SHP77 (cell line): ENCODE results near the gene EMX1.
"Not testable (repeated sequence)": the region's sequence is repeated elsewhere in the genome, so short reads cannot be mapped to it uniquely, and the experiment has no call there.

Experiments
- DNase-seq, 2 experiments: peaks; one replicate each; lab custom pipeline; 2025; lab: John Stamatoyannopoulos, UW

Gene EMX1

DNA sequence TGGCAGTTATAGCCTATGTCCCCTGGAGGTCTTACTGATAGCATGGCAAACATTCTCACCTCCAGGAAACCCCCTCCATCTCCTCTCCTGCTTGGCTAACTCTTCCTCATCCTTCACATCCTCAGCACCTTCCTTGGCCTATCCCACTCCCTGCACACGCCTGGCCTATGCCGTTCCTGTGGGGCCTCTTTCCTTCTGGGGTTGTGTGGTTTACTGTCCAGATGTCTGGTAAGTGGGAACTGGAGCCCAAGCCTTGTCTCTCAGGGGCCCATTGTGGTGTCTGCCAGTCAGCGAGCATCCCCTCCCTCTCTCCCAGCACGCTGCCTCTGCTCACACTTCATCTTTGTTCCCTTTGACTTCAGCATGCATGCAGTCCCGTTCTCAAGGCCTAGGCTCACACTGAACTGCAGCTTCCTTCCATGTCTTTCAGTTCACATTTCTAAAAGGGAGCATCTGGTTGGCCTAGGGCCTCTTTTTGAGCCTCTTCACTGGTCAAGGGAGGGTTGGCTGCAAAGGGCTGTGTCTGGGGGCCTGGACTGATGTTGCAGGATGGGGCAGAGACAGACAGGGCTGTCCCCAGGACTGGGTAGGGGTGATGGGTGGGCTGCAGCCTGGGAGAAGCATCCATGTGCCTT is 17.0 kb upstream of the EMX1 start:
- no peak for DNase-seq

DNA sequence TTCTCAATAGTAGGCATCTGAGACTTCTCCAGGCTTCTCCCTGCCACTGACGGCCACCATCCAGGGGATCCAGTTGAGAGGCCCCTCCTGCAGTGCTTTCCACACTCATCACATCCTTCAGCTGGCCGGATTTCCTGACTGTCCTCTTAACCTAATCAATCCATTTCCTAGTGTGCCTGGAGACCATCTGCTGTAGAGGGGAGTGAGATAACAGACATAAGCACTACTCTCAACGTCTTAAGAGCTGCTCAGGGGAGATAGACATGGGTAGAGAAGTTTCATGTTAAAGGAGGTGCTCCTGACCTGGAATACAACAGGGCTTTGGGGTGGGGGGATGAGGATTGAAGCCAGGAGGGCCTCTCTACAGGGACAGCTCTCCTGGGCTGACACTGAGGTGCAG is 15.9 kb upstream of the EMX1 start:
- no peak for DNase-seq

DNA sequence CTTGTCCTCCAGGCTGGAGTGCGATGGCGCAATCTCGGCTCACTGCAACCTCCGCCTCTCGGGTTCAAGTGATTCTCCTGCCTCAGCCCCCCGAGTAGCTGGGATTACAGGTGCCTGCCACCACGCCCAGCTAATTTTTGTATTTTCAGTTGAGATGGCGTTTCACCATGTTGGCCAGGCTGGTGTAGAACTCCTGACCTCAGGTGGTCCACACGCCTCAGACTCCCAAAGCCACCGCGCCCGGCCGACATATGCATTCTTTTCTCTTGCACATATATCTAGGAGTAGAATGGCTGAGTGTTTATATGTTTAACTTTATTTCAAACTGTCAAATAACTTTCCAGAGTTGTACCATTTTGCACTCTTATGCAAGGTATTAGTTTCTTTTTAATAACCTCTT is 9.9 kb upstream of the EMX1 start:
- DNase-seq, result not testable (repeated sequence)

DNA sequence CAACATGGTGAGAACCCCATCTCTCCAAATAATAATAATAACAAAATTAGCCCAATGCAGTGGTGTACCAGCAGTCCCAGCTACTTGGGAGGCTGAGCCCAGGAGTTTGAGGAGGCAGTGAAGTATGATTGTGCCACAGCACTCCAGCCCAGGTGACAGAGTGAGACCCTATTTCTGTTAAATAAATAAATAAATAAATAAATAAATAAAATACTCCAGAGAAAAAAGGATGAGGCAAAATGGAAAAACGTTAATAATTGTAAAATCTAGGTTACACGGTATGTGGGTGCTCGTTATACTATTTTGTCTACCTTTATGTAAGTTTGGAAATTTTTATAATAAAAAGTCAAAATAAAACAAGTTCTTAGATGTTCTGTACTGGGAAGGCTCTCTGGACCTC is 8.6 kb upstream of the EMX1 start:
- no peak for DNase-seq

DNA sequence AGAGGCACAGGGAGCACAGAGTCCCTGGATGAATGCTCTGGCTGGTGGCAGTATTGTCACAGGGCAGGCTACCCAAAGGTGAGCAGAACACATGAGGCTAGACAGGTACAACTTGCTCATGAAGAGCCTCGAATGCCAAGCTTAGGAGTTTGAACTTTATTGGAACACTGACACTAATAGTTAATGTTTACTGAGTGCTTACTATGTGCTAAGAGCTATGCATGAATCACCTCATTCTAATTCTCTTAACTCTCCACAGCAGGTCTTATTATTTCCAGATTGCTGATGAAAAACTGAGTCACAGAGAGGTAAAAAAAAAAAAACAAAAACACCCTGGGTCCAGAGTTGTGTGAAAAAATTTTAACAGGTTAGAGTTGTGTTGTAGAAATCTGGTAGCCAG is 6.1 kb upstream of the EMX1 start:
- DNase-seq, result no peak

DNA sequence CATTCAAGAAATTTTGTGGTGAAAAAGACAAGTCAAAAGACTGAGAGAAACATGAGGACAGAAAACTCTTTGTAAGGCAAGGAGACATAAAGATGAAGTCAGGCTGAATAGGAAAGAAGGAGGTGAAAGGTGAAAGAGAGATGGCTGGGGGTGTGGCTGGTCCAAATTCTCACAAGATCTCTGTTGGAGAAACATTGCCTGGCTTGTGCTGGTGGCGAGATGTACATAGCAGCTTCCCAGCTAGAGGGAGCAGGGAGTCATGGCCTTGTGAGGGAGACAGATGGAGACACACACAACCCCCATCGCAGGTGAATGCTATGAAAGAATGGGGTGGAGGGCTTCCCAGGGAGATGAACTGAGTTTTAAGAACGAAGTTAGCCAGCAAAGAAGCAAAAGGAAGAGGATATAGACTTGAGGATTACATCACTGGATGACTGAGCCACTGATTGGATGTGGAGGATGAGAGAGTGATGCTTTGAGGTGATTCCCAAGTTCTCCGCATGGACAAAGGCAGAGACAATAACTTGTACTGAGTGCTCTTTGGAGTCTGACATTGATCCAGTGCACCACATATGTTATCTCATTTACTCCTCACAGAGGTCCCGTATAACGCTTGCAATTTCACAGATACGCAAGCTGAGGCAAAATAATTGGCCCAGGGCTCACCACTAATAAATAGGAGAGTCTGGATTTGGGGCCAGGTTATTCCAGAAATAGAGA is 3.7 kb upstream of the EMX1 start:
- no peak for DNase-seq

DNA sequence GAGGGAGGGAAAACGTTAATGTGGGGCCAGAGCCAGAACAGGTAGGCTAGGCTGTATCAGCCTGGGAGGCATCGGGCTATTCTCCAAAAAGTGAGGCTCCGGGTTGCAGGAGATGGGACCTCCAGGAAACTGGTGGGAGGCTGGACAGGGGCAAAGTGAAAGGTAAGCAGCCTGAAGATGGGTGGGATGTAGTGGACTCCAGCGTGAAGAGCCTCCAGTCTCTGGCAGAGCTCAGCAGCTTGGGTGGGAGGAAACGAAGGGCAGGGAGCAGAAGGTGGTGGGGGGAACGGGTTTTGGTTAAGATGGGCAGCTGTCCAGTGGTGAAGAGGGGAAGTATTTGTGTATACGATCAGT is 3.1 kb upstream of the EMX1 start:
- DNase-seq, result no peak

DNA sequence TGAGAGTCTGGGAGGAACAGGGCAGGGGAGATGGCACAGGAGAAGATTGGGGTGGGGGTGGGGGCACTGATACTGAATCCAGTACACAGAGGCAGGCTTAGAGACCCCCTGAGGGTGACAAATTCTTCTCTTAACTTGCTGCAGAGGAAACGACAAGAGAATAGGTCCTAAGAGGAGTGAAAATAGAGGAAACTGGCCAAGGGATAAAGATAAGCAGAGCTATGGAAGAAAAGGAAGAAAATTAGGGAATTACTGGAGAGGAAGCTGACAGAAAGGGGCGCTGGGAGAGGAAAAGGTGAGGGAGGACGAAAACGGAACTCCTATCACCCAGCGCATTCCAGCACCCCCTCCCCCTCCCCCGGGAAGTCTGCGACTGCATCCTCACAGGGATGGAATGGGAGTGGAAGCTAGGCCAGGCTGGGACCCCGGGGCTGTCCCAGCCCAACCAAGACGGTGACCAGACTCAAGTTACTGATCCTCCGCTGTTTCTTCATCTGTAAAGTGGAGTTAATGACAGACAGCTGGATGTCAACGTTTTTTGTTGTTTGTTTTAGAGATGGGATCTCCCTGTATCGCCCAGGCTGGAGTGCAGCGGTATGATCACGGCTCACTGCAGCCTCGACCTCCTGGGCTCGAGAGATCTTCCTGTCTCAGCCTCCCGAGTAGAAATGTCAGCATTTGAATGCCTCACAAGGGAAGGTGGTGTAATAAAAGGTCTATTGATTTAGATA is 2.6 kb upstream of the EMX1 start:
- no peak for DNase-seq

DNA sequence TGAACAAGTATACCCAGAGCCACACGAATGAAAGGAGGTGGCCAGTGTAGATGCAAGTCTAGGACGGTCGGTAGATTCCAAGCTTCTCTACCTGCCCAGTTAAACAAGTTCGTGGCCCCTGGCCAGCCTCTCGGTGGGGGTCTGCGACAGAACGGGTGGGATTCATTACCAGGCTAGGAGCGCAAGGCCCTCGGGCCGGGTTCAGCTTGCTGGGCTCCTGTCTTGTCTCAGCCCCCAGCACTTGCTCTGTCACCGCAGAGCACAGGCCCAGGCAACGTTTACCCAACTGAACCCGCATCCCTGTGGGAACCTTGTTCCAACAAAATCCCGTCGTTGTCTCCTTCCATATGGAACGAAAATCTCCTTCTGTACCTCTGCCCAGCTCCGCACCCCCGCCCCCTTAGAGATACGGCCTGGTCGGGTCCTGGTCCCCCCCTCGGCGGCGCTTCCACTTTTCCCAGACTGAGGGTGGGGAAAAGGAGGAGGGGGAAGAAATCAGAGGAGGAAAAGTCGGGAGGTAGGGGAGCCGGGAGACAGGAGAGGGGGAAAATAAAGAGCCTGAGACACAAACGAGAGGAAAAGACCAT is 1.9 kb upstream of the EMX1 start:
- DNase-seq, result no peak

DNA sequence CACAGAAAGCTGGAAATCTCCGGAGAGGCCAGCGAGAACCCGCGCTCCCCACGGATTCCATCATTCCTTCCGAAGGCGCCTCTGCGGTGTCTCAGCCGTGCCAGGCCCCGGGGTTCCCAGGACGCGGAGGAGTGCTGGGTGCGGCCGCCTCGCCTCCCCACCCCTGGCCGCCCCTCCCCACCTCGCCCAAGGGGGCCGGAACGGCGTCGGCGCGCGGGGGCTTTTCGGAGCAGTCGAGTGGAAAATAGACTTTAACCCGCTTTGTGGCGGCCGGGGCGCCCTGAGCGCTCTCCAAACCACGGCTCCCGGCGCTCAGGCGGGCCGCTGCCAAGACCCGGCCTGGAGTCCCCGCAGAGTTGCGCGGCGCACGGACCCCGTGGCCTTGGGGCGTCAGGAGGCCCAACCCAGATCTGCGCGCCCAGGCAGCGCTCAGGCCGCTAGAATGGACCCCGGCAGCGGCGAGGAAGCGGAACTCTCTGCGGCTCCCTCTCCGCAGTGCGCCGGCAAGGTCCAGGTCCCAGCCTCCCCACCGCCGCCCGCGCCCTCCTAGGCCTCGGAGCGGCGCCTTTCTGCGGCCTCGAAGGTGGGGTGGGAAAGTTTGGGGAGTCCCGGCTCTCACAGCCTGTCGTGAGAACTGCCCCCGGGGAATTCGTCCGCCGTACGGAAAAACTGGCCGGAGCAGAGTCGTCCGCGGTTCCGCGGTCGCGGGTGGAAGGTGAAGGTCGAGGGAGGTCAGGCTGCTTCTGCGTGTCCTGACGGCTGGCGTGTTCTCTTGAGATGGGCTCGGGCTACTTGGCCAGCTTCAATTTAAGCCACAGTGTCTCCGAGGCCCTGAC is 1.2 kb upstream of the EMX1 start:
- no peak for DNase-seq

DNA sequence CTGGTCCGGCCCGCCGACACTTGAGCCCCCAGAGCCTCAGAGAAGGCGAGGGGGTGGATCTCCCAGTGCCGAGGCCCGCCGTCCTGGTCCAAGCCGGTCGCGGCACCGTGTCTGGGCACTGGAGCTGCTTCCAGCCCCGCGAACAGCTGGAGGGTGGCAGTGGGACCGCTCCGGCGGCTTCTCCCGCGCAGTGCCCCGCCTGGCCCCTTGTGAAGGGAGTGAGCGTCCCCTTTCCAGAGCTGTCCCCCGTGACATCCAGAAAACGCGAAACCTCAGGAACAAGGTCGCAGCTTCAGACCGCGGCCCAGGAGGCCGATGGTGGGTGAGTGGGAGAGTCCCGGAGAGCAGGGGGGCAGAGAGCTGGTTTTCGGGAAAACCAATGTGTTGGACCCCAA is 579 bp upstream of the EMX1 start:
- DNase-seq, result no peak

DNA sequence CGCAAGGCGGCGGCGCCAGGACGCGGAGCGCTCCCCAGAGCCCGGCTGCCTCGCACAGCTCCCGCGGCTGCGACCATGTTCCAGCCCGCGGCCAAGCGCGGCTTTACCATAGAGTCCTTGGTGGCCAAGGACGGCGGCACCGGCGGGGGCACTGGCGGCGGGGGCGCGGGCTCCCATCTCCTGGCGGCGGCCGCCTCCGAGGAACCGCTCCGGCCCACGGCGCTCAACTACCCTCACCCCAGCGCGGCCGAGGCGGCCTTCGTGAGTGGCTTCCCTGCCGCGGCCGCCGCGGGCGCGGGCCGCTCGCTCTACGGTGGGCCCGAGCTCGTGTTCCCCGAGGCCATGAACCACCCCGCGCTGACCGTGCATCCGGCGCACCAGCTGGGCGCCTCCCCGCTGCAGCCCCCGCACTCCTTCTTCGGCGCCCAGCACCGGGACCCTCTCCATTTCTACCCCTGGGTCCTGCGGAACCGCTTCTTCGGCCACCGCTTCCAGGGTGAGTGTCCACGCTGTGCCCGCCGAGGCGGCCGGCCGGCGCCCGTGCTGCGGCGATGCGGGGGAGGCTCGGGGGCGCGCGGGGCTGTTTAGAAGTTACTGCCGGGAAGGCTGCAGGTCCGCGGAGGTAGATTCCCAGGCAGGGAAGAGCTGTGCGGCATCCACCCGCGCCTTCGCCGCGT is 696 bp downstream of the EMX1 start:
- no peak for DNase-seq

DNA sequence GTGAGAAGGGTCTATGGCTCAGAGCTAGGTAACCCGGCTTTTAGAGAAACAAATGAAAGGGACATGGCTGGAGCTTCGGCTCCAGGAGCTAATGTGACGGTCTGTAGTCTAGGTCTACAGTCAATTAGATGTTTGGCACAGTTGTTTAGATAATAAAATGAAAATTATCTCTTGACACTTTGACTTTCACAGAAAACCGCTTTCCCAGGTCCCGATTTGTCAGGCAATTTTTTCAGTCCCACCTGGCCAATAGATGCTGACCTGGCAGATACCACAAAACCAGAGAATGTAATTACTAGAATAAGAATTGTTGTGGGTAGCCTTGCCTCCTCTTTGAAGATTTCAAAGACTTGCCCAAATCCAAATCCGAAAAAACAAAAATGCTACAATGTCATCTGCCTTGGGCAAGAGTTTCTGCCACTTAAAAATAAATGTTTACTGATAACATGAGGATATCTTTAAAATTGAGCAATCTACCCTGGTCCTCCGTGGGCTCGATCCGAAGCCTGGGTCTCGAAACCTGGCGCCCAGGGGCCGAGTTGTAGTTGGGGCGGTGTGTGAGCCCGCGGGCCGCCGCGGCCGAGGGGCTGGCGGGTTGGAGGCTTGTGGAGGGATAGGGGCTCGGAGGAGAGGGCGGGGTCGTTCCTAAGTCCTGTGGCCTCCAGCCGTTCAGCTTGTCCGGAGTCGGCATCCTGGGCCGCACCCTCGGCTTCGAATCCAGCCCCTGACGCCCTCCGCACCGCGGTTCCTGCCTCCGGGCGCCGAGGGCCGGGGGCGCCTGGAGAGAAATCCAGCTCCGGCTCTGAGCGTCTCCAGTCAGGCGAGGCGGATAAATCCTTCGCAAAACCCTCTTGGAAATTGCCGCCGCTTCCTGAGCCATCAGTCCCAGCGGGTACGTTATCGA is 2.3 kb downstream of the EMX1 start:
- DNase-seq, result no peak

DNA sequence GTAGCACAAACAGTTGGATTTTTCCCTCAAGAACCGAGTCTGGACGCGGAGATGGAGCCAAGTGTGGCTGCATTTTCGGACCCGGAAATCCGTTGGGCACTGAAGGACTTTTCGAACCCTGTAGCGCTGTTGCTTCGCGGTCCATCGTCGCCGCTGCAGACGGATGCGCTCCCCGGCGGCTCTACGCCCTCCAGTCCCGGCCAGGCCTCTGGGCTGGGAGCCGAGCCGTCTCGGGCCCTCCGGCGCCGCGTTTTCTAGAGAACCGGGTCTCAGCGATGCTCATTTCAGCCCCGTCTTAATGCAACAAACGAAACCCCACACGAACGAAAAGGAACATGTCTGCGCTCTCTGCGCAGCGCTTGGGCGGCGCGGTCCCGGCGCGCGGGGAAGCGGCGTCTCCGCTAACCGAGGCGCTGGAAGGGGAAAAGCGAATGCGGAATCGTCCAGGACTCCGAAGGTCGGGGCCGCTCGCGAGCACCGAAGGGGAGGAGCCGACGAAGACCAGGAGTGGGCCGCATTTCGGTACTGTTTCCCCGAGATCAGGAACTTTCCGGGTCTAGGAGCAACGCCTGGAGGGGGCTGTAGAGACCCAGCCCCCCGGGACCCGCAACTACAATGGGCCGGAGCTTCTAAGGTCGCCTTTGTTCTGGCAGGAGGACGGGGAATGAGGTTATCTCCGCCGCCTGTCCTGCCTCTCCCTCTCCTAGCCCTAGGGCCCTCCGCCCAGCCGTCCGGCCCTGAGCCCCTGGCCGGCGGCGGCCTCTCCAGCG is 3.2 kb downstream of the EMX1 start:
- DNase-seq, result no peak

DNA sequence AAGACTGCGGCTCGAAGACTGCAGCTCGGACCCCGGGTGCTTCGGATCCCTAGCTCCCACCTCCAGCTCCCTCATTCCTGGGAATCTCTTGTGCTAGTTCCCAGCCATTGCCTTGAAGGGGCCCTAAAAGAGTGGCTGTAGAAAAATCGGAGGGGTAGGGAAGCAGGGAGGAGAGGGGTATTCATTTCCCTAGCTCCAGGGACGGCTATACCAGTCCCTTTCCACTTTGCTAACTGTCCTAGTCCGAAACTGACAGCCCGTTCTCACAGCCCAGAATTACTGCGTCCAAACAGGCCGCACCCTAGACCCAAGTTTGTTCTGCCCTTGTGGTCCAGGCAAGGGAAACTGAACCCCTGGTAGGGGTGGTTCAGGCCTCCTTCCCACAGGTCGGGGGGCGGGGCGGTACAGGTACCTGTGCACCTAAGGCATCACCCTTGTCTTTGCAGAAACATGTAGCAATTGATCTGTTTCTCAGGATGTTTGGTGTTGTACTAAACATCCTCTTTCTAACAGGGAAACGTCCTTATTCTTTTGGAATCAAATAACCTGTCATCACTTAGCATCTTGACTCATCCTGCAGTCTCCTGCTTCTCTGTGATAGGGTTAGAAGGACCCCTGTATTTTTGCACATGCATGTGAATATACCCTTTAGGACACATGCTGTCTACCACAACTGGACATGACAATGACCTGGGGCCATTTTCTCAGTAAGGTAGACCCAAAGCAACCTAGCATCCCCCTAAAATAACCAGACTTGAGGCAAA is 4.0 kb downstream of the EMX1 start:
- DNase-seq, result no peak

DNA sequence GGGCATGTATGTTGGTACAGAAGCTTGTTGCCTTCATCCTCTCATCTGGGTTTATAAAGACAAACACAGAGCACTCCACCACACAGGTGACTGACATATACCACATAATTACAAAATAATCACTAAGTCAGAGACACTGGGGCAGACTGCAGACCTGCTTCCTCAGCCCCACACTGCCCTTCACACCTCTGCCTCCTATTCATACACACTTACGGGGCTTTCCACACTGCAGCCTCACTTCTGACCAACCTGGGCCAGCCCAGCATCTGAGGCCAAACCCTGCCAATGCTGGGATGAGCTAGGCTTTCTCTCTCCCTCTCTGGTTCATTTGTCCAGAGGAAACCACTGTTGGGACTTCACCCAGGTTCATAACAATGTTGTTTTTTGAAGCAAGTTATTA is 4.5 kb downstream of the EMX1 start:
- DNase-seq, result no peak

DNA sequence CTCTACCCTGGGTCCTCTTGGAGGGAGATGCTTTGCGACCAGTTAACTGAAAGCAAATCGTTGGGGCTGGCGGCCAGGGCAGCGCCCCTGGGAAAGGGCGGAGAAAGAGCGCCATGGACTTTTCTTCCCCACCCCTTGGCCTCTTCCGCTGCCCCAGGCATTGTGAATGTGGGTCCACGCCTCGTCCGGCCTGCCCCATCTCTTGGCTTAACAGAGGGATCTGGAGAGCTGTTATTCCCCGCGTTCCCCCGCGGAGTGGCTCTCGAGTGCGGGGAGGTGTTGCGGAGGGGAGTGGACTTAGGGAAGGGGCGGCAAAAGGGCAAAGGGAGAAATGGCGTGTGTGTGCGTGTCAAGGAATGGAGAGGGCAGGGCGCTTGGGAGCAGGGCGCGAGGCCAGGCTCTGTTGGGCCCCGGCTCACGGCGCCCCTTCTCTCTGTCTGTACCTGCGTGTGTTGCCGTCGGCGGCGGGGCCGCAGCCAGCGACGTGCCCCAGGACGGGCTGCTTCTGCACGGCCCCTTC is 6.6 kb downstream of the EMX1 start:
- DNase-seq, result no peak

DNA sequence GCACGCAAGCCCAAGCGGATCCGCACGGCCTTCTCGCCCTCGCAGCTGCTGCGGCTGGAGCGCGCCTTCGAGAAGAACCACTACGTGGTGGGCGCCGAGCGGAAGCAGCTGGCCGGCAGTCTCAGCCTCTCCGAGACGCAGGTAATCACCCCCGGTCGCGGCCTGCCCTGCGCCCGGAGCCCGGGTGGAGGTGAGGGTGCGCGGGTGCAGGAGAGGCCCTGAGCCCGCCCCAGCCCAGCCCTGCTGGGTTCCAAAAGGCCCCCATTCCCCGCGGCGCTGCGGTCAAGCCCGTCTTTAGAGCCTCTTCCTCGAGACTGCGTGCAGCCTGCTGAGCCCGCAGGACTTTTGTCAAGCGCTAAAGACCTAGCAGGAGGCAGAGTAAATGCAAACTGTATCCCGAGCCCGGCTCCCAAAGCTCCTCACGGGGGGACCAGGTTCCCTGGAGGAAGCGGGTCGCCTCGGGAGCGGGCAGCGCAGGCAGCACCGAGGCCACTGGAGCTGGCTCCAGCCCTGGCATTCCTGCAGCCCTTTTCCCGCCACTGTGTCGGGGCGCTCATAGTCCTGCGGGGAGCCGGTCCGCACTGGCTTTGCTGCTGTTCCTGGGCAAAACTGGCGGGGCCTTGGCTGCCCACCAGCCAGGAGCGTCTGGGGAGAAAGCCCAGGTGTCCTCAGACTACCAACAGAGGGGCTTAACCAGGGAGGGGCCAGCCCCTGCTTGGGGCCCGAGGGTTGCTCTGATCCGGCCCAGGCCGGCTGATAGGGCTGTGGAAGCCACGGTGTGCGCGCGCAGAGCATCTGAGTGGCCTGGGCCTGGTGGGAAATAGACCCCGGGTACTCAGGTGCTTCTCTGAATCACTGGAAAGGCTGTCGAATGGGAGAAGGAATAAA is 7.3 kb downstream of the EMX1 start:
- DNase-seq, result no peak
